Measurements from ENCODE around the gene KCTD15.

Gene KCTD15

DNA sequence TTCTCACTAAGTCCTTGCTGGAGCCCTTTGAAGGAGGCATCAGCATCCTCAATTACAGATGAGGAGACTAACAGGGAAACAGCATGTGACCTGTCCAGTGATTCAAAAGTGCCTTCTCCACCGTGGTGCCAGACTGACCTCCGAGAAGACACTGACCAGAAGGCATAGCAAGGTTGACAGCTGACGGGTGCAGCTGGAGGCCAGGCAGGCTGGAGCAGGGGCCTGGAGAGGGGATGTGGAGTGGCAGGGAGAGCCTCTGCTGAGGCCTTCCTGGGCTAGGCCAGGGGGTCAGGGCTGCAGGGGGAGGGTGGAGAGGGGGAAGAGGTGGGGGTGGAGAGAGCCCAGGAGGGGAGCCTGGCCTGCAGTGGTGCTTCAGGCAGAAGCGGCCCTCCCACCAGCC lies 66.3 kb downstream of the KCTD15 start:
- no peak for DNase-seq

DNA sequence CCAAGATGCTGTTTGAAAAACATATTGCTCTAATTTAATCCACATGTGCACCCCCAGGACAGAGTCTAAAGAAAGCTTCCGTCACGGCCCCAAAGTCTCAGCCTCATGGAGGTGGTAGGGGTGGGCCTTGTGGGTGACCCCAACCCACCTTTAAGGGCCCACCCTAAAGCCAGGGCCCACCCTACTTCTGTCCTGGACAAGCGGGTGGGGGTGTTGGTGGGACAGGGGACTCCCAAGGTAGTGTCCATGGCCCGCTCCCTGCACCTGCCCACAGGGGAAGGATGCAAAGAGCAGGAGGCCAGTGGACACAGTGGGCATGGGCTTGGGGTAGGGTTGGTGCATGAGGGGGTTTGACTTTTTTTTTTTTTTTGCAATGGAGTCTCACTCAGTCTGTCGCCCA lies 66.8 kb downstream of the KCTD15 start:
- DNase-seq, result no peak

DNA sequence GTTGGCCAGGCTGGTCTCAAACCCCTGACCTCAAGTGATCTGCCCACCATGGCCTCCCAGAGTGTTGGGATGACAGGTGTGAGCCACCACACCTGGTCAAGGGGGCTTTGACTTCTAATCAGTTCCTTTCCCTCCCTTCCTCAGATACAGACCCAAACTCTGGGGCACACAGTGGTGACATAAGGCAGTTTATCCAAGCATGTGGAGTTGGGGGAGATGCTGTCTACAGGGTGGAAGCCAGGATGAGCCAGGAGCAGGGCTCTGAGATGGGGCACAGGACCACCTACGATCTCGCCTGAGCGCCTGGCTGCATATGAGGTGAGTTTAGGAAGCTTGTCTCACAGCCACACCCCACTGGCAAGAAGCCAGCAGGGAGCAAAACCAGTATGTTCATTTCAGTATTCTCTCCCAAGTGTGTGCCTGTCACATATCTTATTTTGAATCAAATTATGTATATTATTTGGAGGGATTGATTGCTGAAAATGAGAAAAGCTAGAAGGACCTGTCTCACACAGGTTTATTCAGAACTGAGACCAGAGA lies 67.7 kb downstream of the KCTD15 start:
- DNase-seq, result no peak

DNA sequence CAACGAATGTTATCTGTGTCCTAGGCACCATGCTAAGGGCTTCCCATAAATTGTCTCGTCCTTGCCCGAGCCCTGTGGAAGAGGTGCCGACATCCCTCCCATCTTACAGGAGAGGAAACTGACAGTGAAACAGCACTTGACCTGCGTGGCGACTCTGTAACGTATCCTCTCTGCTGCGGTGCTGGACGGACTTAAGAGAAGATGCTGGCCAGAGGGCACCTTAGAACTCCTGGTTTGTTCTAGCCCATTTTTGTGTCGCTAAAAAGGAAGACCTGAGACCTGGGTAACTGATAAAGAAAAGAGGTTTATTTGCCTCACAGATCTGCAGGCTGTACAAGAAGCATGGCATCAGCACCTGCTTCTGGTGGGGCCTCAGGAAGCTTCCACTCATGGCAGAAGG lies 68.6 kb downstream of the KCTD15 start:
- DNase-seq, result no peak
